ENCODE measurements around the gene CHD9NB.
"Not testable (repeated sequence)": the region's sequence is repeated elsewhere in the genome, so short reads cannot be mapped to it uniquely, and the experiment has no call there.

CHD9NB gene

DNA sequence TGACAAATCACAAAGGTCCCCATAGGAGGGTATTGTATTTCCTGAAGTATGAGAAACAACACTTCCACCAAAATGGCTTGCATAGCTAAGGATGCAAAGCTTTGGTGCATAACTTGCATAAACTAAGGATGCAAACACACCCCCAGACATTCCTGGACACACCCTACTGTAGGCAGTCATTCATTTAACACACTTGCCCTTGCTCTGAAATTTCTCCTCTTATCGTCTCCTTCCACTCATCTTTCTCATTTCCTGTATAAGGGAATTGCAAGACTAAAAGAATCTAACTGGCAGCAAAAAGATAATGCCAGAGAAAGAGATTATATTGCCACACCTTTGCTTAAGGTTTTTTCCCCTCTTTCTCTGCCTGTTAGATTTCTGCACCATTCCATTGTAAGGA, 30.4 kb upstream of the CHD9NB start:
- no peak for DNase-seq (ENCODE audit: low read depth)

DNA sequence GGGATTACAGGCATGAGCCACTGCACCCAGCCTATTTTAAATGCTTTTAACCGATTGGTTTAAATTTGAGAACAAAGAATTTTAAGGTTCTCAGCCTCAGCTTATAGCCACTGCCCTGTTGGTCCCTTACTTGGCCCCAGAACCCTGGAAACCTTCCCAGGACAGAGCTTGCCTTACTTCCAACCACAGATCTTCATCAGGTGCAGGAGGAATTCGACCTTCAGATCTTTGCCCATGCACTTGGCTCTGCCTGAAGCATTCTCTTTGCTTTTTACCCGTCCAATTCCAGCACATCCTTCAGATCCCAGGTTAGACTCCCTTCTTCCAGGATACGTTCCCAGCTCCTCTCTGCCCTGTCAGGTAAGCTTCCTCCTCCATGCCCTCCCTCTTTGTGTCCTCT, 29.8 kb upstream of the CHD9NB start:
- no peak for DNase-seq (ENCODE audit: low read depth)

DNA sequence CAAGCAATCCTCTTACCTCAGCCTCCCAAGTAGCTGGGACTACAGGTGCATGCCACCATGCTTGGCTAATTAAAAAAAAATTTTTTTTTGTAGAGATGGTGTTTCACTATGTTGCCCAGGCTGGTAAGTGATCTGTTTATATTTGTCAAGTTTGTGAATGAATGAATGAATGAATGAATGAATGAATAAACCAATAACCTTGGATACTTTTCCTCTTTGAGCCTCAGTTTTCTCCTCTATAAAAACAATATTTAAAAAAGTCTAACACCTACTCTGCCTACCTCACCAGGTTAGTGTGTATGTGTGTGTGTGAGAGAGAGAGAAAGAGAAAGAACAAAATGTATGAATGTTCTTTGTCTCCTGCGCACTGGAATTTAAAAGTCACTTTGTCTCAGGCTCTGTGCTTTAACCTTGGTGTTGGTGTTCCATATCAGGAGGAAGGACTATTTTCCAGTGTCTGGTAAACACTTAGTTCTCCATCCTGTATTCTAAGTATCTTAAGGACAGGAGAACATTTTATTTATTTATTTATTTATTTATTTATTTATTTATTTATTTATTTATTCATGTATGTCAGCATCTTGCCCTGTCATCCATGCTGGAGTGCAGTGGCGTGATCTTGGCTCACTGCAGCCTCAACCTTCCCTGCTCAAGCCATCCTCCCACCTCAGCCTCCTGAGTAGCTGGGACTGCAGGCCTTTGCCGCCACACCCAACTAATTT, 29.1 kb upstream of the CHD9NB start:
- no peak for DNase-seq (ENCODE audit: low read depth)

DNA sequence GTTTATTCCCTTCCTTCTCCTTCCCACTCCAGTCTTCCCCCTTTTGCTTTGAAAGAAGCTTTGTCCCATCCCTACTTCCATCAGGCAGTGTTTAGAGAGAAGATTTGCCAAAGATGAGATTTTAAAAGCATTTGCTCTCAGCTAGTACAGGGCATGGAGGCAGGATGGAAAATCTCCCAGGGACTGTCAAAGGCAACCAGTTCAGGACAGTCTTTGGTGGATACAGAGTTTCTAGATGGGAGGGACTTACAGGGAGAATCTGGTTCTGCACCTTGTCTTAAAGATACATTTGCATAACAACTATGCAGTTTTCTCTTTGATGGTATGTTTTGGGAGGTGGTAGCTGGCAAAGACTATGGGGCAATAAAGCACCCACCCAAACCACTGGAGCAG, 28.3 kb upstream of the CHD9NB start:
- no peak for DNase-seq (ENCODE audit: low read depth)

DNA sequence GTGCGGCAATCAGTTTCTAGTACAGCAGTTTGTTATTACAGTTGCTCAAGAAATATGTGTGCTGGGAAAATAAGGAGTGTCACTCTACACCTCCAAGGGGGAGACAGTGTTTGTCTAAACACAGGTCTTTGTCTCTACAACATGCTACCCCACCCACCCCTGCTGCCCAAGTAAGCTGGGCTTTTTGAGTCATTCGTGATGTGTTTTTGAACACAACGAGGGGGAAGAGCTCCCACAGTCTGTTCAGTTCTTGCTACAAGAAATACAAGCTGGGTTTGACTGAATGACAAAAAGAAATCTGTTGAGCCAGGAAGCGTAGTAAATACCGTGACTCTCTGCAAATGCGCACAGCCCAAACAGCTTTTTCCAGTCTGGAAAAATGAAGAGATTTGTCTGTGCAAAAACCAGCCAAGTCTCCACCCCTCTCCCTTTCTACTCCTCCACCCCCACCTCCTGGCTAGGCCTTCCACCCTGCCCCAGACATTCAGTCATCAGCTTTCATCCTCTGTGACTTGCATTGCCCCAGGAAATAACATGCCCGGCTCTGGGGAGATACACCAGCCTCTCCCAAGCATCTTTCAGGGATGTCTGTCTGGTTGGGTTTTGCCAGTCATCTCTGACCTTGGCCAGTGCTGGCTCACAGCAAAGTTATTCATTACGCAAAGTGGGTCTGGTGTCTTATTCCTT, 27.8 kb upstream of the CHD9NB start:
- DNase-seq (ENCODE audit: low read depth) = no peak

DNA sequence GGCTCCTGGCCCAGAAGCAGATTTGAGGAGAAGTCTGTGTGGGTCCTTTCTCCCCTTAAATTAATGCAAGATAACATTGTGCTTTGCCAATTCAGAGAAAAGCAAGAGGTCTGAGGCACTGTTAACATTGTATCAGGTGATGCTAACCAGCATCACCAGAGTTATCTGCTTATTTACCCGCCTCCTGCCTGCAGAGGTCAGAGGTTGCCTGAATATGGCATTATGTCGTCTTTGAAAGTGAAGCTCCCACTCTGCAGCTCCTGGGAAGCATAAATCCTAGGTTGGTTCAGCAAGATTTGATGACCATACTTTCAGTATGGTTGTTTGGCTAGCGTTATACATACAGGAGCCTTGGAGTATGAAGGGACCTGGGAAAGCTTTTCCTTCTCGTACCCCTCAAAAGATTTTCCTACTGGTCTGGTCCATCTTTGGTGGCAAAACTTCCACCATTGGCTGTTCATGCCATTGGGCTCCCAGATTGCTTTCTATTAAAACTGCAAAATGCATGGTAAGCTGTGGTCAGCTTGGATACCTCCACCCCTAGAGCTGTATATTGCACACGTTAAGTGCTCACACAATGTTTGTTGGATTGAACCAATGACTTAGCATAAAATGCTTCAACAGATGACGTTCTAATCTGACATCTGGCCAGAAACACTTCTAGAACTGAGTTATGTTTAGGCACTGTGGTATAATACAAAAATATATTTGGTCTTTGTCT, 26.2 kb upstream of the CHD9NB start:
- no peak for DNase-seq (ENCODE audit: low read depth)

DNA sequence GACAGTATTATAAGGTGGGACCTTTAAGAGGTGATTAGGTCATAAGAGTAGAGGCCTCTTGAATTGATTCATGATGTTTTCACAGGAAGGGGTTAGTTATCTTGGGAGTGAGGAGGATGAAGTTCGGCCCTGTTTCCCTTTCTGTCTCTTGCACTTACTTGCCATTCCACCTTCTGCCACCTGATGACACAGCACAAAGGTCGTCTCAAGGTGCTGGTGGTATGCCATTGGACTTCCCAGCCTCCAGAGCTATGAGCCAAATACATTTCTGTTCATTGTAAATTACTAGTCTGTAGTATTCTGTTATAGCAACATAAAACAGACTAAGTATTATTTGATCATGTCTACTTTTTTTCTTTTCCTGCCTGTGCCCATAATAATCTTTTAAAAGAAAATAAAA, 25.6 kb upstream of the CHD9NB start:
- no peak for DNase-seq (ENCODE audit: low read depth)

DNA sequence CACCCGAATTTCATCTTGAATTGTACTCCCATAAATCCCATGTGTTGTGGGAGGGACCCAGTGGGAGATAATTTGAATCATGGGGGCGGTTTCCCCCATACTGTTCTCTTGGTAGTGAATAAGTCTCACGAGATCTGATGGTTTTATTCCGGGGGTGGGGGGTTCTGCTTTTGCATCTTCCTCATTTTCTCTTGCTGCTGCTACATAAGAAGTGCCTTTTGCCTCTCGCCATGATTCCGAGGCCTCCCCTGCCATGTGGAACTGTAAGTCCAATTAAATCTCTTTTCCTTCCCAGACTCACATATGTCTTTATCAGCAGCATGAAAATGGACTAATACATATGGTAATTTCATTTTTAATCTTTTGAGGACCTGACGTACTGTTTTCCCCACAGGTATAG, 22.8 kb upstream of the CHD9NB start:
- DNase-seq (ENCODE audit: low read depth) = not testable (repeated sequence)

DNA sequence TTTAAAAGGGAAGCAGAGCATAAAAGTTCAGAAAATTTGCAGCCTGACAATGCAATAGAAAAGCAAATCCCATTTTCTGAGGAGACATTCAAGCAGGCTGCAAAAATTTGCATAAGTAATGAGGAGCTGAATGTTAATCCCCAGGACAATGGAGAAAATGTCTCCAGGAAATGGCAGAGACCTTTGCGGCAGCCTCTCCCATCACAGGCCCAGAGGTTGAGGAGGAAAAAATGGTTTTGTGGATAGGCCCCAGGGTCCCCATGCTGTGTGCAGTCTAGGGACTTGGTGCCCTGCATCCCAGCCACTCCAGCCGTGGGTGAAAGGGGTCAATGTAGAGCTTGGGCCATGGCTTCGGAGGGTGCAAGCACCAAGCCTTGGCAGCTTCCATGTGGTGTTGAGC, 21.6 kb upstream of the CHD9NB start:
- not testable (repeated sequence) for DNase-seq (ENCODE audit: low read depth)

DNA sequence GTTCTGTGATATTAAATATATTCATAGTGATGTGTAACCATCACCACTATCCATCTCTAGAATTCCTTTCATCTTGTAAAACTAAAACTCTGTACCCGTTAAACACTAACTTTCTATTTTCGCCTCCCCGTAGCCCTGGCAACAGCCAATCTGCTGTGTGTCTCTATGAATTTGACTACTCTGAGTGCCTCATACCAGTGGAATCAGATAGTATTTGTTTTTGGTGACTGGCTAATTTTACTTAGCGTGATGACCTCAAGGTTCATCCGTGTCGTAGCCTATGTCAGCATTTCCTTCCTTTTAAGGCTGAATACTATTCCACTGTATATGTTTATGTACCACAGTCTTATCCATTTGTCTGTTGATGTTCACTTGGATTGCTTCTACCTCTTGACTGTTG, 20.3 kb upstream of the CHD9NB start:
- no peak for DNase-seq (ENCODE audit: low read depth)

DNA sequence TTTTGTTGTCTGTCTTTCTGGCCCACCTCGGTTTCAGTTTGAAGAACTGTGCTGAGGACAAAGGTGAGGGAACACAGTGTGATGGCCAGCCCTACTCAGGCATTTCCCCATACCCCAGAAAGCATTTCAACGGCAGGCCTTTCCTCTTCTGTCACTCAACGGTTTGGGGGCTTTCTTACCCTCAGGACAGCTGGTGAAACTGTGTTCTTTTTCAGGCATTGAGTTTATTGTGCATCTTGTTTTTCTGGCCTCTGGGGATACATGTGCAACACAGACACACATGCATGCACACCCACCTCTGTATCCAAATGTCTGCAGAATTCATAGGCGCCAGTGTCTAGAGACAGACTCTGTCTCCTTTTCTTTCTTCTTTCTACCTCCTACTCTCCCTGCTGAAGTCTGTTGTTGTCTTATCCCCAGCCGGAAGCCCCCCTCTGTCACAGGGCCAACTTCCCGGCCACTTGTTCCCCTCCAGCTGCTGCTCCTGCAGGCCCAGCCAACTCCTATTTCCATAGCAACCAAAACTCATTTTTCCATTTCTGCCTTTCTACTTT, 19.1 kb upstream of the CHD9NB start:
- DNase-seq (ENCODE audit: low read depth) = no peak

DNA sequence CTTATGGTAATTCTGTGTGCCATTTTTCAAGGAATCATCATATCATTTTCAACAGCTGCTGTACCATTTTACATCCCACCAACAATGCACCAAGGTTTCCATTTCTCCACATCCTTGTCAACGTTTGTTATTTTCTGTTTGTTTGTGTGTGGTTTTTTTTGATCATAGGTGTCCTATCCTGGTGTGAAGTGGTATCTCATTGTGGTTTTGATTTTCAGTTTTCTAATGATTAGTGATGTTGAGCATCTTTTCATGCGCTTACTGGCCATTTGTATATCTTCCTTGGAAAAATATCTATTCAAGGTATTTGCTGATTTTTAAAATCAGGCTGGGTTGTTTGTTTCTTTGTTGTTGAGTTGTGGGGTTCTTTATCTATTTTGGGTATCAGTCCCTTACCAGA, 17.1 kb upstream of the CHD9NB start:
- no peak for DNase-seq (ENCODE audit: low read depth)

DNA sequence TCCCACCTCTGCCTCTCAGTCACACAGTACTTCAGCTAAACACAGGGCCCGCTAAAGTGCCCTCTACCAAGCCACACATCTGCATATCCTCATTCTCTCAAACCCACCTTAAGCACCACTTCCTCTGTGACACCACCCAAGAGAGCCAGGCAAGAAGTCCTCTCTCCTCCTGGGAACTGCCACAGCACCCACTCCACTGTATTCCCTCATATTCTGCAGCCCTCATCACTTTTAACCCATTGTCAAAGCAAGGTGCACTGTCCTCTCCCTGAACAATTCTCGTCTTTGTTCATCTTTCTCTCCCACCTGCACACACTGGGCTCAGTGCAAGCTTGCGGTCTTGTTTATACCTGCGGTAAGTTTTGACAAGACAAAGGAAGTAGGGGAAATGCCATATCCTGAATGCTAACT, 15.7 kb upstream of the CHD9NB start:
- DNase-seq (ENCODE audit: low read depth) = no peak

DNA sequence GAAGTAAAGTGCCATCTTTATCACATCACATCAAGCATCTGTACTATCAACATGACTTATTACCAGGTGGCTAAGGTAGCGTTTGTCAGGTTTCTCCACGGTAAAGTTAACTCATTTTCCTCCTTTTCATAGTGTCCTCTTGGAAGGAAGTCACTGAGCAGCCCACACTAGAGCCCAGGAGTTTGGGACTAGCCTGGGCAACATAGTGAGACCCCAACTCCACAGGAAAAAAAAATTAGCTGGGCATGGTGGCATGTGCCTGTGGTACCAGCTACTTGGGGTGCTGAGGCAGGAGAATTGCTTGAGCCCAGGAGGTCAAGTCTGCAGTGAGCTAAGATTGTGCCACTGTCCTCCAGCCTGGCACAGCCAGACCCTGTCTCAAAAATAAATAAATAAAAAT, 15.0 kb upstream of the CHD9NB start:
- DNase-seq (ENCODE audit: low read depth) = no peak

DNA sequence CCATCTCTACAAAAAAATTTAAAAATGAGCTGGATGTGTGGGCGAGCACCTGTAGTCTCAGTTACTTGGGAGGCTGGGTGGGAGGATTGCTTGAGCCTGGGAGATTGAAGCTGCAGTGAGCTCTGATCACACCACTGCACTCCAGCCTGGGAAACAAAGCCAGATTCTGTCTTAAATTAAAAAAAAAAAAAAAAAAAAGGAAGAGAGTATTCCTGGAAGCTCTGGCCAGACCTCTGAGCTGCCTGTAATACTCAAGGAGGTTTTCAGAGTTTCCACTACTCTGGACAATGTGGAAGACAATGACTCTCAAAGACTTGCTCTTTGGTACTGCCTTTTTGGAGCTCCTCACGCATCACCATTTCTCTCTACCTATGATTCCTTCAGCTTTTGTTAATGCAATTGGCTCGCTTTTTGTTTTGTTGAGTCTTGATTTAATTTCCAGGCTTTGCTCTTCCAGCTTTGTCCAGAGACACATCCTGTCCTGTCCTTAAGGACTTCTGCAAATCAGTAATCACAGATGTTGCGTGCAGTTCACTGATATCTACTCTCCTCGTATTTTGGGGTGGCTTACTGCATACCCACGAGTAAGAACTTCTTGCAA, 12.9 kb upstream of the CHD9NB start:
- no peak for DNase-seq (ENCODE audit: low read depth)

DNA sequence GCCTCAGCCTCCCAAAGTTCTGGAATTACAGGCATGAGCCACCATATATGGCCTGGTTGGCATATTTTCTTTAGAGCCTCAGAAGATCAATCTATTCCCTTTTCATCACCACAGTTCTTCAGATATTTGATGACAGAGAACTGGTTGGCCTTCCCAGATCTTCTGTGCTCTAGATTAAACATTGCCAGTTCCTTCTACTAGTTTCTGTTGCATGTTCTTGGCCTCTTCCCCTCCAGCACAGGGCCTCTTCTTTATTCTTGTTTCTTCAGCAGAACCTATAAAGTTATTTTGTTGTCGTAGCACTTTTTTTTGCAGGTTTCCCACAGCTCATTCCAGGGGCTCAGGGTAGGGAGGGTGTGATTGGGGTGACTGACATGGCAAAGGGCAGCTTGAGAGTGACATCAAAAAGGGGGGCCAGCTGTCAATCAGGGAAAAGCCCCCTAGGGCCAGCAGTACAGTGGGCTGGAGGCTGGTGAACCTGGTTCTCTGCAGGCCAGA, 11.4 kb upstream of the CHD9NB start:
- DNase-seq (ENCODE audit: low read depth) = no peak

DNA sequence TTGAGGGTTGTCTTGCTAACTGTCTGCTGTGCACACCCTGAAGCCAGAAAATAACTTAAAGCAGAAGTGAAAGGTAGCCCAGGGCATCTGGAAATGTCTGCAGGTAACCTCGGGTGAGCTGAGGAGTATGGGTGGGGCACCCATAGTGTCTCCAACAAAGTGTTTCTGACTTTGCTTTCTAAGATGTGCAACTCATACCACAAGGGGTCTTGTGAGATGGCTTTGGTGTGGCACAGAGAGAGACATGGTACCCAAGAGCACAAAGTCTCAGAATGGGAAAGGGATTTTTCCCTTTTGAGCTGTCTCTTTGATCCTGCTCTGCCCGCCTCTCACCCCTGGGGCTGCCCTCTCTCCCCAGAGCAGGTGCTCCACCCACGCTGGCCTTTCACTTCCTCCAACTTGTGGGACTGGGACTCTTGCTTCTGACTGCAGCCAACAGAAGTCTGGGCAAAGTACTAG, 9.0 kb upstream of the CHD9NB start:
- DNase-seq (ENCODE audit: low read depth) = no peak

DNA sequence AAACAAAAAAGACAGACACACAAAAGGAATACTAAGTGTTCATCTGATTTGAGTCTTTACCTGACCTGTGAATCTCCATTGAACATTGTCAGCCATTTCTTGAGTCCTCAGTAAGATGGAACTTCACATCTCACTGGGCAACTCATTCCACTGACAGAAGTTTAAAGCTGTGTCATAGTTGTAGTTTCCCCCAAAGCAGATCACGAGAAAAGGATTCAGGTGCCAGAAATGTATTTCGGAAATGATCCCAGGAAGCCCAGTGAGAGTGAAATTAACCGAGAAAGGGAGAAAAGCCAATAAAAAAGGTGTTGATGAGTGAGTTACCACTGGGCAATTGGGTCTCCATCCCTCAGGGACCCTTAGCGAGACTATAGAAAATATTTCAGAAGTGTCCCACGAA, 8.6 kb upstream of the CHD9NB start:
- no peak for DNase-seq (ENCODE audit: low read depth)

DNA sequence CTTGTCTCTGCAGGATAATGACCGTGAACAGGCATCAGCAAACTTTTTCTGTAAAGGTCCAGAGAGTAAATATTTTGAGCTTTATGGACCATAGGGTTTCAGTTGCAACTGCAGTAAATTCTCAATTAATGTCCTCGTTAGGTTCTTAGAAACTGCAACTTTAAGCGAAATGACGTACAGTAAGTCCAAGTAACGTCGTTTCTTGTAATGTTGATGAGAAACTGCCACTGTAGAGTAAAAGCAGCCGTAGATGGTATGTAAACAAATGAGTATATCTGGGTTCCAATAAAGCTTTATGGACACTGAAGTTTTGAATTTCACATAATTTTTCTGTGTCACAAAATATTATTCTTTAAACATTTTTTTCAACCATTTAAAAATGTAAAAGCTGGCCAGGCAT, 7.0 kb upstream of the CHD9NB start:
- DNase-seq (ENCODE audit: low read depth) = no peak

DNA sequence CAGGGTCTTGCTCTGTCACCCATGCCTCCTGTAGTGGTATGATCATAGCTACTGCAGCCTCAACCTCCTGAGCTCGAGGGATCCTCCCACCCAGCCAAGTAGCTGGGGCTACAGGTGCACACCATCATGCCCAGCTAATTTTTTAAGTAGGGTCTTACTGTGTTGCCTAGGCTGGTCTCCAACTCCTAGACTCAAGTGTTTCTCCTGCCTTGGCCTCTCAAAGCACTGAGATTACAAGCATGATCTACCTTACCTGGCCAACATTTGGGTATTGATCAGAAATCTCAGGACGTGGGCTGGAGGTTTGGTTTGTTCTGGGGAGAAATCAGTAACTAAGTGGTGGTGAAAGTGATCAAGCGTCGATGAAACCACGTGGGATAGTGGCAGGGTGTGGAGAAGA, 6.2 kb upstream of the CHD9NB start:
- no peak for DNase-seq (ENCODE audit: low read depth)

DNA sequence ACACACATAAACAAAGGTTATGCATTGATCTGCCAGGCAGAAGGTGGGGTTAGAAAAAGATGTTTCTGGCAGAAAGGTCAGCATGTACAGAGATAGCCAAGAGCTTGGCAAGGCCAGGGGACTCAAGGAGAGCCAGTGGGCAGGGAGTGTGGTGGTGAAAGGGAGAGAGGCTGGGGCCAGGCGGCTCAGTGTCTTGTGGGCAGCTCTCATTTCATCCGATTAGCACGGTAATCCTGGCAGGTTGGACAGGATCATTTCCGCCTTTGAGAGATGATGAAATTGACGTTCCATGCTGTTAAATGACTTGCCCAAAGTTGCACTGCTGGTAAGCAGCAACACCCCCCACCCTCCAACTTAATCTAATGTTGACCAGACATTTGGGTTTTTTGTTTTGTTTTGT, 5.7 kb upstream of the CHD9NB start:
- DNase-seq (ENCODE audit: low read depth) = no peak

DNA sequence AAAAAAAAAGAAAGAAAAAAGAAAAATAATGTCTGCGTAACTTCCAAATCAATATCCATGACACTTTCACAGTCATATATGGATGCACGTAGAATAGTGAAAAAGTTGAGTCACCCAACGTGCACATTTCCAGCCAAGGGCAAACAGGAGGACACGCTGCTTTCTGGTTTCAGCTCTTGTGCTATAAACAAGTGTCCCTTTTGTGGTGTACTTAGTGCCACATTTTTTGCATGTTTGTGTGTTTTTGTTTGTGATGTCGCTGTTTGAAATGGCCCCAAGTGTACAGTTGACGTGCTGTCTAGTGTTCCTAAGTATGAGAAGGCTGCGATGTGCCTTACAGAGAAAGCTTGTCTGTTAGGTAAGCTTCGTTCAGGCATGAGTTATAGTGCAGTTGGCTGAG, 5.0 kb upstream of the CHD9NB start:
- DNase-seq (ENCODE audit: low read depth) = no peak
